Gastrocnemius medialis (tissue), 4 donors: ENCODE measurements around the gene CFAP53. TPM values are rescaled to one million over a fixed set of nuclear protein-coding genes. Genes with fewer than 3 reads are reported as not detected.
"Not testable (repeated sequence)": the region's sequence is repeated elsewhere in the genome, so short reads cannot be mapped to it uniquely, and the experiment has no call there.

ENCODE experiments used
- ATAC-seq, 2 donors: fragments of 150-250 bp; one replicate each; pipeline ENCODE4 v1.9.1; 2016
- DNase-seq, 2 donors: peaks; one replicate each; pipeline ENCODE4 v3.0.0-alpha.2; 2019
- H3K27ac ChIP-seq, 4 donors: fragments of 200-600 bp; sonication (generic); 1 replicate in 1 of 4; 2 replicates in 3 of 4; pipeline ENCODE4 v1.5.1; 2016 to 2018; ENCODE audit warnings: mild to moderate bottlenecking in 2 of 4, moderate library complexity in 1 of 4
- H3K27me3 ChIP-seq, 3 donors: fragments of 200-600 bp; sonication (generic) in 2 of 3; 1 replicate in 1 of 3; 2 replicates in 2 of 3; pipeline versions ENCODE4 v1.5.1 to v1.6.0; 2016 to 2019; ENCODE audit warnings: mild to moderate bottlenecking in 1 of 3, moderate library complexity in 1 of 3
- H3K36me3 ChIP-seq, 2 donors: fragments of 200-600 bp; sonication (generic) in 1 of 2; one replicate each; pipeline ENCODE4 v1.5.1; 2017 to 2018
- H3K4me1 ChIP-seq, 2 donors: fragments of 200-600 bp; sonication (generic) in 1 of 2; one replicate each; pipeline ENCODE4 v1.5.1; 2016 to 2017; ENCODE audit warnings: mild to moderate bottlenecking in 2 of 2
- H3K4me3 ChIP-seq, 4 donors: fragments of 200-600 bp; sonication (generic) in 3 of 4; 1 replicate in 1 of 4; 2 replicates in 3 of 4; pipeline ENCODE4 v1.5.1; 2016 to 2019; ENCODE audit warnings: mild to moderate bottlenecking in 2 of 4
- H3K9me3 ChIP-seq, 3 donors: fragments of 200-600 bp; sonication (generic) in 2 of 3; 1 replicate in 1 of 3; 2 replicates in 2 of 3; pipeline ENCODE4 v1.5.1; 2016 to 2019
- CTCF ChIP-seq, 5 experiments: fragments of 450-650 bp in 3 of 5; fragments of 200-600 bp in 2 of 5; sonication (generic) in 2 of 5; IDR thresholded peaks in 4 of 5; conservative IDR thresholded peaks in 1 of 5; 1 replicate in 4 of 5; 2 replicates in 1 of 5; pipeline ENCODE4 v1.5.1; 2016 to 2019; ENCODE audit warnings: antibody characterized with exemption in 5 of 5, mild to moderate bottlenecking in 3 of 5, moderate library complexity in 3 of 5
- POLR2A ChIP-seq, 2 donors: fragments of 450-650 bp; IDR thresholded peaks; one replicate each; pipeline ENCODE4 v1.6.1; 2017; ENCODE audit warnings: antibody characterized with exemption in 2 of 2, mild to moderate bottlenecking in 2 of 2, moderate library complexity in 2 of 2
- in situ Hi-C, 4 donors: fragments of 200-750 bp; cut with MboI; loops; one replicate each; pipeline versions ENCODE4 v1.15.0 to v1.8.0; 2017; ENCODE audit warnings: low sequenced_read_pairs in 4 of 4
- intact Hi-C: fragments of 100-400 bp; cut with DNase I; formaldehyde crosslinking; loops from one replicate; pipeline ENCODE4 v1.15.1; 2023; ENCODE audit warnings: low total_unique reads
- total RNA-seq, 4 donors: library from RNA; depleted of rRNA; stranded (reverse); fragments of >200 nt; gene quantifications; one replicate each; pipeline versions ENCODE4 v1.1.0 to v1.2.3, GENCODE V29; 2016

CFAP53 gene
- total RNA-seq, 4 donors from 2014 or later = 1.3 to 1.4 (median 1.4) TPM; not detected in 1

- H3K27ac ChIP-seq = no peak overlapping the region
- peaks cover 0 to 3% of the 10 kb centered on the region in 2 donors for H3K36me3 ChIP-seq
- DNase-seq = no peak
- no peaks in the 10 kb centered on the region for H3K27me3 ChIP-seq
- intact Hi-C loops = no loop called here
- H3K9me3 ChIP-seq = no peaks in the 10 kb centered on the region
- in situ Hi-C loops = no loop called here
- no peak for ATAC-seq
- TF ChIP-seq POLR2A (IDR thresholded peaks at IDR 0.05) (no peak), CTCF (IDR thresholded peaks at IDR 0.05 in 4 of 5, conservative IDR thresholded peaks at IDR 0.05 in 1 of 5) (no peak)
- no peak overlapping the region for H3K4me3 ChIP-seq
- no peaks in the 10 kb centered on the region for H3K4me1 ChIP-seq
These were observed 16.7 kb downstream of the CFAP53 start for GRCh38 chr18:50249576-50249975.

GRCh38 chr18:50247561-50247960 lies 18.7 kb downstream of the CFAP53 start:
- Histone ChIP-seq H3K4me1 (no peaks in the 10 kb centered on the region), H3K36me3 (peaks cover 0 to 3% of the 10 kb centered on the region in 2 donors), H3K27ac (no peak overlapping the region), H3K27me3 (no peaks in the 10 kb centered on the region), H3K4me3 (no peak overlapping the region), H3K9me3 (no peaks in the 10 kb centered on the region)
- intact Hi-C loops = no loop called here
- ATAC-seq = no peak
- in situ Hi-C loops = no loop called here
- TF ChIP-seq POLR2A (IDR thresholded peaks at IDR 0.05) (no peak), CTCF (IDR thresholded peaks at IDR 0.05 in 4 of 5, conservative IDR thresholded peaks at IDR 0.05 in 1 of 5) (no peak)
- no peak for DNase-seq

GRCh38 chr18:50241768-50242167 lies 24.5 kb downstream of the CFAP53 start:
- intact Hi-C loops, DNase-seq, H3K9me3 ChIP-seq, H3K4me3 ChIP-seq, H3K27me3 ChIP-seq, in situ Hi-C loops, H3K36me3 ChIP-seq, ATAC-seq, H3K4me1 ChIP-seq, H3K27ac ChIP-seq: not testable (repeated sequence)

GRCh38 chr18:50240080-50240563 lies 26.2 kb downstream of the CFAP53 start:
- Histone ChIP-seq H3K4me1 (no peaks in the 10 kb centered on the region), H3K27ac (no peak overlapping the region), H3K36me3 (no peaks in the 10 kb centered on the region), H3K27me3 (no peaks in the 10 kb centered on the region), H3K4me3 (no peak overlapping the region), H3K9me3 (no peaks in the 10 kb centered on the region)
- DNase-seq (no peak), ATAC-seq (no peak)
- TF ChIP-seq CTCF (IDR thresholded peaks at IDR 0.05 in 4 of 5, conservative IDR thresholded peaks at IDR 0.05 in 1 of 5) (no peak), POLR2A (IDR thresholded peaks at IDR 0.05) (no peak)
- in situ Hi-C loops = no loop called here
- intact Hi-C loops = no loop called here

GRCh38 chr18:50232419-50232818 lies 33.9 kb downstream of the CFAP53 start:
- no peaks in the 10 kb centered on the region for H3K27me3 ChIP-seq
- H3K4me1 ChIP-seq = no peaks in the 10 kb centered on the region
- no peaks in the 10 kb centered on the region for H3K36me3 ChIP-seq
- intact Hi-C loops (no loop called here), in situ Hi-C loops (no loop called here)
- ATAC-seq (no peak), DNase-seq (no peak)
- TF ChIP-seq POLR2A (IDR thresholded peaks at IDR 0.05) (no peak), CTCF (IDR thresholded peaks at IDR 0.05 in 4 of 5, conservative IDR thresholded peaks at IDR 0.05 in 1 of 5) (no peak)
- H3K27ac ChIP-seq = no peak overlapping the region
- H3K9me3 ChIP-seq = no peaks in the 10 kb centered on the region
- H3K4me3 ChIP-seq = no peak overlapping the region
